HG02870 (cell line): ENCODE data around the gene PITPNM3.

Source experiments
- ATAC-seq: cut with Tn5 transposase; IDR thresholded peaks from one replicate; pipeline ENCODE4 v1.9.1; 2021; ENCODE audit warnings: mild to moderate bottlenecking, moderate library complexity; ENCODE audit not compliant: unreplicated experiment

Gene PITPNM3

GRCh38 chr17:6465206-6466003 is 91.0 kb downstream of the PITPNM3 start:
- no peak for ATAC-seq

- ATAC-seq, result no peak
Observed at GRCh38 chr17:6464446-6465041, 91.8 kb downstream of the PITPNM3 start.

GRCh38 chr17:6463616-6464445 is 92.5 kb downstream of the PITPNM3 start:
- ATAC-seq, result no peak

GRCh38 chr17:6462692-6463091 is 93.7 kb downstream of the PITPNM3 start:
- ATAC-seq, result no peak

GRCh38 chr17:6461792-6462524 is 94.4 kb downstream of the PITPNM3 start:
- ATAC-seq, result no peak

GRCh38 chr17:6461246-6461645 is 95.1 kb downstream of the PITPNM3 start:
- ATAC-seq, result no peak

GRCh38 chr17:6460531-6461161 is 95.7 kb downstream of the PITPNM3 start:
- no peak for ATAC-seq

- no peak for ATAC-seq
Observed at GRCh38 chr17:6458460-6458950, 97.8 kb downstream of the PITPNM3 start.

- ATAC-seq, result no peak
Observed at GRCh38 chr17:6457688-6458459, 98.5 kb downstream of the PITPNM3 start.

- ATAC-seq, result no peak
Observed at GRCh38 chr17:6456914-6457687, 99.3 kb downstream of the PITPNM3 start.

GRCh38 chr17:6456321-6456720 is 100.0 kb downstream of the PITPNM3 start:
- ATAC-seq, result no peak

- ATAC-seq, result no peak
Observed at GRCh38 chr17:6455321-6455705, 101.0 kb downstream of the PITPNM3 start.

GRCh38 chr17:6454495-6455320 is 101.6 kb downstream of the PITPNM3 start:
- no peak for ATAC-seq

- no peak for ATAC-seq
Observed at GRCh38 chr17:6453279-6454024, 102.9 kb downstream of the PITPNM3 start.

- ATAC-seq, result no peak
Observed at GRCh38 chr17:6452471-6453266, 103.7 kb downstream of the PITPNM3 start.
